HG03108 (cell line): ENCODE measurements around the gene FBXO8.

Experiments used
- ATAC-seq: cut with Tn5 transposase; IDR thresholded peaks from one replicate; pipeline ENCODE4 v1.9.1; 2021; ENCODE audit warnings: moderate library complexity; ENCODE audit not compliant: unreplicated experiment

The FBXO8 gene

GRCh38 chr4:174210952-174211490 lies 72.4 kb downstream of the FBXO8 start:
- ATAC-seq, result no peak

GRCh38 chr4:174210354-174210753 lies 73.1 kb downstream of the FBXO8 start:
- no peak for ATAC-seq

- ATAC-seq, result no peak
Observed at GRCh38 chr4:174209341-174209740, 74.1 kb downstream of the FBXO8 start.

- ATAC-seq, result no peak
Observed at GRCh38 chr4:174207367-174207766, 76.1 kb downstream of the FBXO8 start.

- ATAC-seq, result no peak
Observed at GRCh38 chr4:174204164-174204831, 79.2 kb downstream of the FBXO8 start.

GRCh38 chr4:174201871-174202270 lies 81.6 kb downstream of the FBXO8 start:
- no peak for ATAC-seq

GRCh38 chr4:174199735-174200134 lies 83.7 kb downstream of the FBXO8 start:
- no peak for ATAC-seq

- ATAC-seq, result no peak
Observed at GRCh38 chr4:174198828-174199227, 84.6 kb downstream of the FBXO8 start.

GRCh38 chr4:174198396-174198795 lies 85.1 kb downstream of the FBXO8 start:
- ATAC-seq, result no peak

- ATAC-seq, result no peak
Observed at GRCh38 chr4:174193438-174194374, 89.8 kb downstream of the FBXO8 start.

GRCh38 chr4:174192943-174193342 lies 90.5 kb downstream of the FBXO8 start:
- ATAC-seq, result no peak

- no peak for ATAC-seq
Observed at GRCh38 chr4:174190832-174191500, 92.5 kb downstream of the FBXO8 start.

GRCh38 chr4:174189392-174190015 lies 94.0 kb downstream of the FBXO8 start:
- ATAC-seq, result no peak
